Hematopoietic multipotent progenitor cell treated with erythropoietin and hydrocortisone succinate and interleukin-3 and kit ligand, for 15 days (in vitro differentiated cells): ENCODE measurements around the gene DCLK1.

Experiments used
- DNase-seq: peaks from one replicate; pipeline ENCODE4 v3.0.0-alpha.2; 2015; ENCODE audit warnings: low spot score

Gene DCLK1

DNA sequence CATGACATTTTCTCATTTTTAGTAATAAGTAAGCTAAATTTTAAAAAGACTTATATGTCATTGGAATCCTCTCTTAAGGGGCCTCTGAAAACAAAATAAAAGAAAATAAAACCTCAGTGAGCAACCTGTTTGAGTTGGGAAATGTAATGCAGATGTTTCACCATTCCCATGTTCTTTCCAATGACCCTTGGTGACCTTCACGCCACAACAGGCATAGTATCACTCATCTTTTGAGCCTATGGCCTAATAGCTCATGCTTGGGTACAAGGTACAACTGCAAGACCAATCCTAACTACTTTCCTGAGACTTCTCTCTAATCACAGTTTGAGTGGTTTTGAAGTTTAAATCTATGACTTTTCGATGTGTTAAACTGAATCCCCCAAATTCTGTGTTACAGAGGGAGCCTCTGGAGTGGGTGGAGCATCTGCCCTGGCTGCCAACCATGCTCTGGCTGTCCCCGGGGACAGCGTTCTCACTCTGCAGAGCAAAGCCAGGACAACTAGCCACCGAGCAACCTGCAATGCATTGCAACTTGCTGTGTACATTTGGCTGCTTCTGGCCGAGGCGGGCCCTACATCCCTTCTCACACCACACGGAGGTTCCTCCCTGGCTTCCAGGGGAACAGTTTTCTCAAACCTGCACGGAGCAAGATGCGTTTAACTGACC is 346.8 kb downstream of the DCLK1 start:
- no peak for DNase-seq

DNA sequence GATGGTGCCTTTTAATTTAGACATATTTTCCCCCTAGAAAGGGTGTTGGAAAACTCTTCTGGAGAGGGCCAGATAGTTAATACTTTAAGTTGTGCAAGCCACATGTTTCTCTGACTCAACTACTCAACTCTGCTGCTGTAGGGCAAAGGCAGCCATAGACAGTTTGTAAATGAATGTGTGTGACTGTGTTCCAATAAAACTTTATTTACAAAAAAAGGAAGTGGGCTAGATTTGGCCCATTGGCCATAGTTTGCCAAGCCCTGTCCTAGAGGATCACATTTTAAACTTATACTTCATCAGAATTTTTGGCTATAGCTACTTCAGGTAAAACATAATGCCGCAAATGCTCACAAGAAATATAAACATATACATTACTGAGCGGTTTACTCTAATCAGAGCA is 348.4 kb downstream of the DCLK1 start:
- DNase-seq = no peak

DNA sequence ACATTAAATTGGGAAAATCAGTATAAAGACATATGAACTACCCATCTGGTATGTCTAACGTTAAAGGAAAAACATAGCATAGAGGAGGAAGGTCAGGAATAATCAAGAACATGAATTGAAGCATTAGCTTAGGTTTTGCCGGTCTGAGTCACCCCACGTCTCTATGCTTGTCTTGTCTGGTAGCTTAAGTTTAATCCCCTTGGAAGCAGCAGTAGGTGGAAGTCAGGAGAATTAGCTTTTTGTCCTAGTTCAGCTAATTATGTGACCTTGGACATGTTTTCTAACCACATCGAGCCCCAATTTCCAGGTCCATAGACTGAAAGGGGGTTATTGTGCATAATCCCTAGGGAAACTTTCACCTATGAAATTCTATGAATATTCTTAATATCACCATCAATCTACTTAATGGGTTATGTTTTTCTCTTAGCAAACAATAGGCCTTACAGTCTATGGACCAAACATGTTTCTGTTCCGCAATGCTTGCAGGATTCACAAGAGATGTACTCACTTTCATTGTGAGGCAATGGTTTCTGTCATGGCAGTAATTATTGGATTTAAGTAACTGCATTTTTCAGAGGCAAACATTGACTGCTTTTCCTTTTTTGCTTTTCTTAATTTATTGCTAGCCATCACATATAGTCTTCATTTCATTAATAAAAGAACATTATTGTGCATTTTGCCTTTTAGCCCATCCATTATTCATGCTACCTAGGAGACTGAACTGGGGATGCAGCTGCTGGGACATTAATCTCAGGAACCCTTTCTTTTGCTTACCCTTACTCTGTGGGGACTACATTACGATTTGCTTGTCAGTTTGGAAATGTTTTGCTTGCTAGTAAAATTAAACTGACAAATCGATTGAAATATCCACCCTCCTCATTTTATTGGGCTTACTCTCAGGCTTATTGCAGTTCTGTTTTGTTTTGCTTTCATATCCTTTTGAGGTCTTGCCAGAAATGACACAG is 349.9 kb downstream of the DCLK1 start:
- no peak for DNase-seq

DNA sequence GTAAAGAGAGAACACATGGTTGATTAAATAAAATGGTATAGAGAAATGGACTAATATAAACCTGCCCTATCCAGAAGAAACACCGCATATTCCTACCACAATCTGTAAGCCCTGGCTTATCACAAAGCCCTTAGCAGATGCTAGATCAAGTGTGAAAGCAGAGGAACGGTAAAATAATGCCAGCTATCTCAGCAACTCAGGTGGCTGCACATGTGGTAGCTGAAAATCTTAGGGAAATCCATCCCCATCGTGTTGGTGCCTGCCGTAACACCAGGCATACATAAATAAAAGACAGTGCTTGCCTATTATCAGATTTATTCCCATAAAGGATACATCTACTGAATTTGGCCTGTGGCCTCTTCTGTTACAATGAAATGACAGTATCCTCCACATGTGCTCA is 350.6 kb downstream of the DCLK1 start:
- no peak for DNase-seq

DNA sequence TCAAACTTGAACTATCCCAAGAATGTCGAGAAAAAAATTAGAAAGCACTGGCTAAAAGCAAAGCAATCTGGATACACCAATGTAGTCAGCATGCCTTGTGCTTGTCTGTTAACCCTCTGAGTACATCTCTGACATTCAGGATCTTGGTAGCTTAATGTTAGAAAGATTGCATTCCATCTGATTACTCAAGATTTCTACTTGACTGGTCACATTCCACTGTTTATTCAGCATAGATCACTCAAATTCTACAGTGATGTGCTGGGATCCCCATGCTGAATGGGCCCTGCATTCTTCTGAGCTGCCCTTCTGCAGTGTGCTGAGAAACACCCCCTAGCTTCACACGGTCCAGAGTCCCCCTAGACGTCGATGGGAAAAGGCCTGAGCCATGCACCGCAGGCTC is 359.3 kb downstream of the DCLK1 start:
- no peak for DNase-seq

DNA sequence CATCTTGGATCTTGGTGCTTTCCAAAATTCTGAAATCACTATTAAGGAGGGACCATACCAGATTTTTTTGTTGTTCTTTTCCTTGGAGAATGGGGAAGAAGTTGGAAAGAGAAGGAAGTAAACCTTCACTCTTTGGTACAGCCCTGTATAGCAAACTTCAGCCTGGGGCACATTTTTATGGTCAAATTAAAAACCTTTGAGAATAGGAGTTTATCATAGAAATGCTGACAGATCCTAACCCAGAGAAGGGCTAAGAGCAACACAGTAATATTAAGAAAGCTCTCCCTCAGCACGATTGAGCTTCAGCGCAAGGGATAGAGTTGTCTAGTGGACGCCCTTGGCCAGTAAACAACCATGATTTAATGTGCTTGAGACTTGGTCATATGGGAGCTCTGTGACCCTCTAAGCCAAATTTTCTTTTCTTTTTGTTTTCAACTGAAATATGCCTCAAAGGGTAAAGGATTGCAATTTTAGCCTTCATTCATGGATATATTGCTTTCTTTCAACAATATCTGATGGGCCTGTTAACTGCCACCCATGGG is 360.4 kb downstream of the DCLK1 start:
- no peak for DNase-seq

DNA sequence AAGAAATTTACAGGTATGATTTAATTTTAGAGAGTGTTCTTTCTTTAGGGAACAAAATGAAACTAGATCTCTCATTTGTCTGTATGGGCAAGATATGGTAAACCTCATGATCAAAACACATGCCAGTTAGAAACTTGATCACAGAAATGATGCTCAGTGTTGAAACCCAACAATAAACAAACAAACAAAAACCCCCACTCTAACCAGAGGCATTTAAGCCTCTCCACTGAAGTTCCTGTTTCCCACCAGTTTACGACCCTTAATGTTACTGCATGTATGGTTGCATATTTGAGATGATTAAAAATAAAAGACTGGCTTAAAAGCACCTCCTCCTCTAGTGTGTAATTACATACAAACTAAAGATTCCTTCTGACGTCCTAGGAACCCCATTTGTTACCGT is 361.4 kb downstream of the DCLK1 start:
- DNase-seq = no peak

DNA sequence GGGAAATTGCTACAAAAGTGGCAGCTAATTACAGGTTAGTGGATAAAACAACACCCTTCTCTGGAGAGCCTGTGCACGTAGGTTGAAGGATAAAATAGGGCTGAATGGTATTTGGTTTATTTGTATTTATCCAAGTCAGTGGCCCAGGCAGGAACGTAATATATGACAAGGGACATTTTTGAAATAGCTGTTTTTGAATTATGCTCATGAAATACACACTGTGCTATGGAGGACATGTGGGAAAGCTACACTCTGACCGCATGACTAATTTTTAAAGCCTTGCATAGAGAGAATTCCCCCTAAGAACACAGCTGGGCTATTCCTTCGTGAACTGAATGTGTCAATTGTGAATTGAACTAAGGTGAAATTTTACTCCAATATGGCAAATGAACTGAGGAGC is 362.6 kb downstream of the DCLK1 start:
- no peak for DNase-seq

DNA sequence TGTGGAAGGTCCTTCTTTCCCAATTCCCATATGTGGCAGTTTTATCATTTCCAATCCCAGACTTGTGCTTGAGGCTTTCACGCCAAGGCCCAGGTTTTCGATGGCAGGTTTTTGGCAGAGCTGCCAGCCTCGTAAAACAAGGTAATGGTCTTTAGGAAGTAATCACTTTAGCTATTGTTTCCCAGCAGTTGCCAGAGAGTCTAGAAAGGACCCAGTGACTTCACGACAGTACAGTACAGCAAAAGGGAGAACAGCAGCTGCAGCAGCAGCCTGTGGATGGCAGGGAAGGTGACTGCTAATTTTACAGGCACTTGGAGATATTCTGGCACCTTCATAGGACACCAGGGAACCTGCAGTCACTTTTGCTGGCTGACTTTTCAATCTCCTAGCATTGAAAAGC is 363.1 kb downstream of the DCLK1 start:
- no peak for DNase-seq

DNA sequence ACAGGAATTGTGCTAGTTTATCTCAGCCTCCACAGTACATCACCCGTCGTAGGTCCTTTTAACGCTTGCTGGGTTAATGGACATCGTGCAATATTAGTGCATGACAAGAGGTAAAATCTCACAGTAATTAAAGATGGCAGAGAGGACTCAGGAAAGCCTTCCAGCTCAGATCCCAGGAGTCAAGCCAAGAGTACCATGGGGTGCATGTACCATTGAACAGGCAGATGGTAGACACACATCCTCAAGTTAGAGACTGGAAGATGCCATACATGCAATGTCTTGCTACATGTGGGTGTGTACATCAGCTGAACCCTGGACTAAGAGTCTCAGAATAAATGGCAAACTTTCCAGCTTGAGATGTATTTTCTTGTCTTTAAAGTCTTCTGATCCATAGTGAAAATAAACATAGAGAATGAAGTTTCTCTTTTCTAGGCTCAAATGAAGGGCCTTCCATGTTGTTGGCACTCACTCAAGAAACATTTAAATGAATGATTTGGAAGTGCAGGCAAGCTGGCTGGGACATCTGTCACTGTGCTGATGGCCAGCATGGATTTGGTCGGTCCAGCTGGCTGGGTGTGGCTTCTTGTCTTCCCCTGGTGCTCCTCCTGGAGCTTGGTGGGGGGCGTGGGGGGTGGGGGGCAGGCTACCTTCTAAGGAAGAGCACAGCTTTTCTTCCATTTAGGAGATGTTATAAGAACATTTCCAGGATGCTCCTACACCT is 363.8 kb downstream of the DCLK1 start:
- no peak for DNase-seq

DNA sequence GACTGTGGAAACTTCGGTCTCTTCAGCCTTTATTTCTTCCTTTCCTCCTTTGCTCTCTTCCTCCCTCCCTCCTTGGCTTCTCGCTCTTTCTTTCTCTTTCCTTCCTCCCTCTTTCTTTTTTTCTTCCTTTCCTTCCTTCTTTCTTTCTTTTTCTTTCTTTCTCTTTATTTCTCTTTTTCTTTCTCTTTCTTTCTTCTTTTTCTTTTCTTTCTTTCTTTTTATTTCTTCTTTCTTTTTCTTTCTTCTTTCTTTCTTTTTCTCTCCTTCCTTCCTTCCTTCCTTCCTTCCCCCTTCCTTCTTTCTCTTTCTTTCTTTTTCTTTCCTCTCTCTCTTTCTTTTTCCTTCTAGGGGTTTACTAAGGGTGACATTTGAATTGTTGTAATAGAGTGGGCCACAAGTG is 364.5 kb downstream of the DCLK1 start:
- DNase-seq = no peak

DNA sequence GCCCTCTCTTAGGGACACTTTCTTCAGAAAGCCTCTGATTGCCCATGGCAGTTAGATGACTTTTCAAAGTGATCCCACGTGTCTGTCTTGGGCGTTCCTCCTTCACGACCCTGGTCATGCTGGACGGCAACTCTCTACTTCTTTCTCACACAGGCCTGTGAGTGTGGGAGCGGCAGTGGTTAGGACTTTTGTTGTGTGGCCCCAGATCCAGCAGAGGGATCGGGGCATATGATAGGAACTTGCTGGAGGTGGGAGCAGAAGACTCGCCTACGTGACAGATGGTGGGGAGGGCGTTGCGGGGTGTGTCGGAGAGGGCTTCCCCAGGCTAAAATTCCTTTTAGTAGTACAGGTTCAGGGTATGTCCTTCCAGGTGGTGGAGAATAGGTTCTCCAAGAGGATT is 365.2 kb downstream of the DCLK1 start:
- no peak for DNase-seq

DNA sequence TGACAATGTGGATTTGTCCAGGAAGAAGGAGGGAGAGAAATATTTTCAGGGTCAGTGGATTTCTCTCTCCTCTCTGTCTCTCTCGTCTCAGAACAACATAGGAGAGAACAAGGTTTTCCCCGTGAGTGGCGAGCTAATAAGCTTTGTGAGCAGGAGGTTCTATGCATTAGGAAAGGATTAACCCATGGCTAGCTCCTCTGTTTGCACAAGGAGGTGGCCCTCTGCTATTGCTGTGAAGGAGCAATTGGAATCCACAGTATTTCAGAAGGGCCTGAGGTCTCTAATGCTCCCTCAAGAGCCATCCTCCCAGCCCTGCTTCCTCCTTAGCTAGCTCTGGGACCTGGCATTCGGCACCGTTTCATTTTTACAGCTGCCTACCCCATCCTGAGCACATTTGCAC is 365.8 kb downstream of the DCLK1 start:
- no peak for DNase-seq

DNA sequence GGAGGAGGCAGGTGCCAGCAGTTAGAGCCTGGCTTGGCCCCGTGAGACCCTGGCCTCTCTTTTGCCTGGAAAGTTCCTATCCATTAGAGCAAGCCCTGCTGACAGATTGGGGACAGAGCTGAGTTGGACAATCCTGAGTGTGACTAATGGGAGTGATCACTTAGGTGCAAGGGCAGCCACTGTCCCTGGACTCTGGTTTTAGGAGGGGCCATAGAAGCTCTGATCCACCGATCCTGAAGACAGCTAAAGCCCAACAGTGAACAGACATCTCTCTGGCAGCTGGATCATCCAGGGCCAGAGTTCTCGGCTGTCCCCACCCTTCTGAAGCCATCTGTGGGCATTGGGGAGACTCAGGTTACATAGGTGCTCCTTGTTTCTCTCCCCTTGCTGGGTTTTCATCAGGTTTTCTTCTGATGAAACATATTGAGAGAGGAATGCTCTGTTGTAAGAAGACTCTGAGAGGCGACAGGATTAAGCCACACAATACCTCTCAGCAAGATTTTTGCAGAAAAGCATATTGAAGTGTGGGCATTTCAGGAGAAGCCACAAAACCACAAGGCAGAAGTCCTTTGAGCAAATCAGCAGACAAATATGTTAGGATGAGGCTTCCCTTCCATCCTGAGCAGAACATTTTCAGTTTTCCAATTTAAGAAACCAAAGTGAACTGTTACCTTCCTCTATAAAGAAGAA is 366.7 kb downstream of the DCLK1 start:
- no peak for DNase-seq

DNA sequence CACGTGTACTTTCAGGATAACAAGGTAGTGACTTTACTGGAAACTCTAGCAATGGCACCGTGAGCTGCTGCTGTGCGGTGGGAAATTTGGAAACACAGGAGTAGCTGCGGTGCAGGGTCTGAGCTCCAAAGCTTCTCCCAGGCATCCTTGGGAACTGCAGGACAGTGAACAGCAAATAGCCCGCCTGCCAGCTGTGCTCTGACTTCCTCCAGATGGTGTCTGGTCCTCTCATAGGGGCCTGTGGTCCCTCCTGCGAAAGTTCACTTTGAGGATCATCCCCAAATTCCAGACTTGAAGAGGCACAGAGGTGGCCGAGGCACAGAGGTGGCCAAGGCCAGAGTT is 367.4 kb downstream of the DCLK1 start:
- no peak for DNase-seq

DNA sequence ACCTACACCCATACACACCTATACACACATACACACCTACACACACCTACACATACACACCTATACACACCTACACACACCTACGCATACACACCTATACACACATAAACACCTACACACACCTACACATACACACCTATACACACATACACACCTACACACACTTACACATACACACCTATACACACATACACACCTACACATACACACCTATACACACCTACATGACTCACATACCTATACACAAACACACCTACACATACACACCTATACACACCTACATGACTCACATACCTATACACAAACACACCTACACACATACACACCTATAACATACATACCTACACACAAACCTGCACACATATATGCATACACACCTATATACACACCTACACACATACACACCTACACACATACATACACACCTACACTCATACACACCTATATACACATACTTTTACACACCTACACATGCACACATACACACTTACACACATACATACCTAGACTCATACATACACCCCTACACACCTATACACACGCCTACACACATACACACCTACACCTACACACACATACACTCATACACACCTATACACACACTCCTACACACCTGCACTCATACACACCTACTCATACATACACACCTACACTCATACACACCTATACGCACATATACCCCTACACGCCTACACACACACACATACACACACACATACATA is 368.0 kb downstream of the DCLK1 start:
- DNase-seq = no peak

DNA sequence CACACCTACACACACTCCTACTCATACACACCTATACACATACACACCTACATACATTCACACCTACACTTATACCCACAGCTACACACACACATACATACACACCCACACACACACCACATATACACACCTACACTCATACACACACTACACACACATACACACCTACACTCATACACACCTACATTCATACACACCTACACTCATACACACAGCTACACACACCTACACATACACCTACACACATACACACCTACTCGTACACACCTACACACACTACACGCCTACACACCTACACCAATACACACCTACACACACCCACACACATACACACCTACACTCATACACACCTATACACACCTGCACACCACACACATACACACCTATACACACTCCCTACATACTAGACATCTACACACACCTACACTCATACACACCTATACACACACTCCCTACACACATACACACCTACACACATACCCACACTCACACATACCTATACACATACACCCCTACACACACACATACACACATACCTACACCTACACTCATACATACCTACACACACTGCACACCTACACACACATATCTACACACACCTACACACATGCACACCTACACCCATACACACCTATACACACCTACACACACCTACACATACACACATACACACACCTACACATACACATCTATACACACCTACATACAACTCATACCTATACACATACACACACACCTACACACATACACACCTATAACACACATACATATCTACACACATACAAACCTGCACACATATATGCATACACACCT is 369.5 kb downstream of the DCLK1 start:
- DNase-seq = no peak

DNA sequence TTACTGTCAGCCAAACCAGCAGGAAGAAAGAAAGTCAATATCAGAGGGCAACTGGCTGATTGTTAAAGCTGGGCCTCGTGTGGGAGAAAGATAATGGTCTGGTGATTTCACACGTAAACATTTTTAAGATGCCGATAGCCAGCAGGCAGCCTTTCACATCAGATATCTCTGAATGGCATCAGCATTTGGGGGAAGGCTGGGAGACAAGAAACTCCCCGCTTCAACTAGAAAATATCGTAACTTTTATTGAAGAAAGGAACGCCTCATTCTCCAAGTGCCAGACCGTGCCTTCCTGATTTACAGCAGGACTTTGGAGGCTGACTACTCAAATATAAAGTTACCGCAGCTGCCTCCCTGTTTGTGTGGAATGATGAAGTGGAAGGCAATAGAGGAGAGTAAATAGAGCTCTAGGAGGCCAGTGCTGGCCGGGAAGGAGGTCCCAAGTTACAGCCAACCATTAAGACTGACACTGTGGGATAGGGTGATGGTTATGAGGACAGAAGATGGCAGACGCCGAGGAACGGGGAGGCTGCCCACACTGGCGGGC is 370.4 kb downstream of the DCLK1 start:
- DNase-seq = no peak

DNA sequence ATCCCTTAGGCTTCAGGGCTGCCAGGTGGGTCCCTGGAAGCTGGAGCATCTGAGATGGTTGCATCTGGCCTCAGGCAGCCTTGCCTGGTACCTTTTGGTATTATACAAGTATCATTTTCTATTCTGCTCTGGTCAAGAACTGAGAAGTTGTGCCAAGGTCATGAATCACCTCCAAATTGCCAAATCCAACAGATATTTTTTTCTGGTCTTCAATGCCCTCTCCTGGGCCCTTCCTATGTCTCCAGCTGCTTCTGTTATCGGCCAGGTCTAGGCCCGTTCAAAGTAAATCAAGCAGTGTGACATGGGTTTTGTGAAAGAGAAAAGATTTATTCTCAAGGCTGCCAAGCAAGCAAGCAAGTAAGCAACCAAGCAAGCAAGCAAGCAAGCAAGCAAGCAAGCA is 383.6 kb downstream of the DCLK1 start:
- DNase-seq = no peak

DNA sequence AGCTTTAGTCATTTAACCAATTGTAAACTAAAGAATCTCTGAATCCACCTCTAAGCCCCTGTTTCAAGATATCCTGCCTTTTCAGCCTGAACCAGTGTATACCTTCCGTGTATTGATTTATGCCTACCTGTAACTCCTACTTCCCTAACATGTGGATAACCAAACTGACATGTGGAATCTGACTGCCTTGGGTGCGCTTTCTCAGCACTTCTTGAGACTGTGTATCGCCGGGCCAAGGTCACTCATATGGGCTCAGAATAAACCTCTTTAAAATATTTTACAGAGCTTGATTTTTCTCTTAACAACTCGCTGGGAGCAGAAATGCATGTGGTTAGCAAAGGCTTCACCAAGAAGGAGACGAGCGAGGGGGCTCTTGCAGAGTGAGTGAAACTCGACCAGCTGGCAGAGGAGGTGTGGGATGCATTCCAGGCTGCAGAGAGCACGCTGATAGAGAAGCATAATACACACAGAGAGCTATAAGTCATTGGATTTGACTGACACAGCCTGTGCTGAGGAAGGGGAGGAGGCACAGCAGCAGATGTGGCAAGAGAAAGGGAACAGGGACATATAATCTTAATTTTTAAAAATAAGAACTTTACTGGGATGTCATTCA is 386.5 kb downstream of the DCLK1 start:
- no peak for DNase-seq
